Measurements from ENCODE around the gene FN1.

Gene FN1

DNA sequence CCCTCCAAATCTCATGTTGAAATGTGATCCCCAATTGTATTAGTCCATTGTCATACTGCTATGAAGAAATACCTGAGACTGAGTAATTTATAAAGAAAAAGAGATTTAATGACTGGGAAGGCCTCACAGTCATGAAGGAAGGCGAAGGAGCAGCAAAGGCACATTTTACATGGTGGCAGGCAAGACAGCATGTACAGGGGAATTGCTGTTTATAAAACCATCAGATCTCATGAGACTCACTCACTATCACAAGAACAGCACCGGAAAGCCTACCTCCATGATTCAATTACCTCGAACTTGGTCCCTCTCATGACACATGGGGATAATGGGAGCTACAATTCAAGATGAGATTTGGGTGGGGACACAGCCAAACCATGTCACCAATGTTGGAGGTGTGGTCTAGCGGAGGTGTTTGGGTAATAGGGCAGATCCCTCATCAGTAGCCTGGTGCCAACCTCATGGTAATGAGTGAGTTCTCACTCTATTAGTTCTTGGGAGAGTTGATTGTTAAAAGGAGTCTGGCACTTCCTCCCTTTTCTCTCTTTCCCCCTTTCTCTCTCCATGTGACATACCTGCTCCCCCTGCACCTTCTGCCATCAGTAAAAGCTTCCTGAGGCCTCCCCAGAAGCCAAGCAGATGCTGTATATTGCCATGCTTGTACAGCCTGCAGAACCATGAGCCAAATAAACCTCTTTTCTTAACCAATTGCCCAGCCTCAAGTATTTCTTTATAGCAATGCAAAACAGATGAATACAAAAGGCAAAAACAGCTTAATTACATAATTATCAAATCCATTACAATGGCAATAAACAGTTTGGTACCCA is 14.5 kb upstream of the FN1 start:
- Histone ChIP-seq H3K27me3 (ENCODE audit: insufficient read depth, low read length, poor library complexity) (no peaks in the 10 kb centered on the region), H3K9ac (ENCODE audit: low read depth, low read length) (no peak overlapping the region), H2AFZ (ENCODE audit: low read depth, low read length) (no peak overlapping the region), H3K4me3 (ENCODE audit: low read depth in 1 of 2, low read length in 2 of 2) (no peak overlapping the region), H3K4me1 (ENCODE audit: insufficient read depth, low read length) (no peaks in the 10 kb centered on the region), H4K20me1 (ENCODE audit: insufficient read depth, low read length) (no peaks in the 10 kb centered on the region), H3K9me3 (ENCODE audit: insufficient read depth, low read length, severe bottlenecking) (no peaks in the 10 kb centered on the region), H3K79me2 (ENCODE audit: insufficient read depth, low read length) (no peaks in the 10 kb centered on the region), H3K36me3 (ENCODE audit: insufficient read depth, low read length) (no peaks in the 10 kb centered on the region), H3K4me2 (ENCODE audit: insufficient read depth, low read length) (no peak overlapping the region), H3K27ac (ENCODE audit: low read length) (no peak overlapping the region)
- TF ChIP-seq, protein P1, sequence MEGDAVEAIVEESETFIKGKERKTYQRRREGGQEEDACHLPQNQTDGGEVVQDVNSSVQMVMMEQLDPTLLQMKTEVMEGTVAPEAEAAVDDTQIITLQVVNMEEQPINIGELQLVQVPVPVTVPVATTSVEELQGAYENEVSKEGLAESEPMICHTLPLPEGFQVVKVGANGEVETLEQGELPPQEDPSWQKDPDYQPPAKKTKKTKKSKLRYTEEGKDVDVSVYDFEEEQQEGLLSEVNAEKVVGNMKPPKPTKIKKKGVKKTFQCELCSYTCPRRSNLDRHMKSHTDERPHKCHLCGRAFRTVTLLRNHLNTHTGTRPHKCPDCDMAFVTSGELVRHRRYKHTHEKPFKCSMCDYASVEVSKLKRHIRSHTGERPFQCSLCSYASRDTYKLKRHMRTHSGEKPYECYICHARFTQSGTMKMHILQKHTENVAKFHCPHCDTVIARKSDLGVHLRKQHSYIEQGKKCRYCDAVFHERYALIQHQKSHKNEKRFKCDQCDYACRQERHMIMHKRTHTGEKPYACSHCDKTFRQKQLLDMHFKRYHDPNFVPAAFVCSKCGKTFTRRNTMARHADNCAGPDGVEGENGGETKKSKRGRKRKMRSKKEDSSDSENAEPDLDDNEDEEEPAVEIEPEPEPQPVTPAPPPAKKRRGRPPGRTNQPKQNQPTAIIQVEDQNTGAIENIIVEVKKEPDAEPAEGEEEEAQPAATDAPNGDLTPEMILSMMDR (IDR thresholded peaks at IDR 0.05; ENCODE audit: borderline replicate concordance, extremely low read depth, low read length, poor library complexity, severe bottlenecking) = no peak
- no peak for TF ChIP-seq EZH2 (IDR thresholded peaks at IDR 0.05; ENCODE audit: borderline replicate concordance, low read depth, low read length, severe bottlenecking)
- ATAC-seq (ENCODE audit: insufficient read depth, low read depth) (no peak), DNase-seq (no peak)

DNA sequence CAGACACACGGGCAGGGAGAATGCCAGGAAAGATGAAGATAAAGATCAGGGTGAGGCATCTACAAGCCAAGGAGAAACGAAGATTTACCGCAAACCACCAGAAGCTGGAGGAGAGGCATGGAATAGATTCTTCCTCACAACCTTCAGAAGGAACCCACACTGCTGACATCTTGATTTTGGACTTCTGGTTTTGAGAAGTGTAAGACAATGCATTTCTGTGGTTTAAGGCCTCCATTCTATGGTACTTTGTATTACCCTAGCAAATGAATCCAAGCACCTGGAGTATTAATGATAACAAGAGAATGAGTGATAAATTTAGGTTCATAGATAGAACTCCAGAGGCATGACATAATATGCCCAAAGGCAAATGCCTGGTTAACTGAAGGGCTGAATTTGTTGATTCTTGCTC is 11.8 kb upstream of the FN1 start:
- Histone ChIP-seq H3K4me1 (ENCODE audit: insufficient read depth, low read length) (no peaks in the 10 kb centered on the region), H4K20me1 (ENCODE audit: insufficient read depth, low read length) (no peaks in the 10 kb centered on the region), H3K36me3 (ENCODE audit: insufficient read depth, low read length) (no peaks in the 10 kb centered on the region), H3K27me3 (ENCODE audit: insufficient read depth, low read length, poor library complexity) (no peaks in the 10 kb centered on the region), H2AFZ (ENCODE audit: low read depth, low read length) (no peak overlapping the region), H3K9ac (ENCODE audit: low read depth, low read length) (no peak overlapping the region), H3K4me3 (ENCODE audit: low read depth in 1 of 2, low read length in 2 of 2) (no peak overlapping the region), H3K27ac (ENCODE audit: low read length) (no peak overlapping the region), H3K9me3 (ENCODE audit: insufficient read depth, low read length, severe bottlenecking) (no peaks in the 10 kb centered on the region), H3K79me2 (ENCODE audit: insufficient read depth, low read length) (no peaks in the 10 kb centered on the region), H3K4me2 (ENCODE audit: insufficient read depth, low read length) (no peak overlapping the region)
- ATAC-seq (ENCODE audit: insufficient read depth, low read depth) (no peak), DNase-seq (no peak)
- no peak for TF ChIP-seq EZH2 (IDR thresholded peaks at IDR 0.05; ENCODE audit: borderline replicate concordance, low read depth, low read length, severe bottlenecking)
- TF ChIP-seq, protein P1 (IDR thresholded peaks at IDR 0.05; ENCODE audit: borderline replicate concordance, extremely low read depth, low read length, poor library complexity, severe bottlenecking) = no peak

DNA sequence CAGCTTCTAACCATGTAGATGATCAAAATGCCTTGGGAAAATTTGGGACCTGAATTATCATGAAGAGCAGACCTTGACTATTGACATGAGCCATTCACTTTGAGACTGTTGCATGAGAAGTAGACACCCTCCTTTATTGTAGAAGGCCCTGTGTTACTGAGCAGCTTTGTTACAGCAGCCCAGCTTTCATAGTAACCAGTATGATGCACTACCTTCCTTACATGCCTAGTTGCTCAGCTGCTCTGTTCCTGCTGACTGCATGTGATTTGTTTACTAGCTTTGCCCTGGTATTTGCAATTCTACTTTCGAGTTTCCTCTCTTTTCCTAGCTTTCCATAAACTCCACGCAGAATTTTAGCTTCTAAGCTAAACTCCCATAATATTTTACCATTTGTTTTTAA is 11.2 kb upstream of the FN1 start:
- H3K9ac ChIP-seq (ENCODE audit: low read depth, low read length) = no peak overlapping the region
- no peaks in the 10 kb centered on the region for H3K79me2 ChIP-seq (ENCODE audit: insufficient read depth, low read length)
- no peaks in the 10 kb centered on the region for H3K9me3 ChIP-seq (ENCODE audit: insufficient read depth, low read length, severe bottlenecking)
- TF ChIP-seq, protein P1 (IDR thresholded peaks at IDR 0.05; ENCODE audit: borderline replicate concordance, extremely low read depth, low read length, poor library complexity, severe bottlenecking) = no peak
- no peak for TF ChIP-seq EZH2 (IDR thresholded peaks at IDR 0.05; ENCODE audit: borderline replicate concordance, low read depth, low read length, severe bottlenecking)
- no peaks in the 10 kb centered on the region for H4K20me1 ChIP-seq (ENCODE audit: insufficient read depth, low read length)
- ATAC-seq (ENCODE audit: insufficient read depth, low read depth) (no peak), DNase-seq (no peak)
- no peaks in the 10 kb centered on the region for H3K4me1 ChIP-seq (ENCODE audit: insufficient read depth, low read length)
- no peak overlapping the region for H3K4me3 ChIP-seq (ENCODE audit: low read depth in 1 of 2, low read length in 2 of 2)
- H3K27ac ChIP-seq (ENCODE audit: low read length) = no peak overlapping the region
- no peak overlapping the region for H2AFZ ChIP-seq (ENCODE audit: low read depth, low read length)
- no peak overlapping the region for H3K4me2 ChIP-seq (ENCODE audit: insufficient read depth, low read length)
- no peaks in the 10 kb centered on the region for H3K27me3 ChIP-seq (ENCODE audit: insufficient read depth, low read length, poor library complexity)
- H3K36me3 ChIP-seq (ENCODE audit: insufficient read depth, low read length) = no peaks in the 10 kb centered on the region
